HL-60 (cell line): ENCODE results near the gene CES5A.
"Not testable (repeated sequence)": the region's sequence is repeated elsewhere in the genome, so short reads cannot be mapped to it uniquely, and the experiment has no call there.

Source experiments
- POLR2AphosphoS5 ChIP-seq: IDR thresholded peaks from 2 replicates; pipeline ENCODE4 v1.6.1; 2012; ENCODE audit warnings: low read depth
- REST ChIP-seq: IDR thresholded peaks from 2 replicates; pipeline ENCODE4 v1.6.1; 2012; ENCODE audit warnings: low read depth; ENCODE audit not compliant: insufficient replicate concordance
- TF ChIP-seq, protein P1 (sequence below): IDR thresholded peaks from one replicate; pipeline ENCODE4 v1.5.1; 2011; ENCODE audit warnings: low read length, control low read depth, inconsistent platforms; ENCODE audit not compliant: insufficient read depth

- TF ChIP-seq, protein P1, sequence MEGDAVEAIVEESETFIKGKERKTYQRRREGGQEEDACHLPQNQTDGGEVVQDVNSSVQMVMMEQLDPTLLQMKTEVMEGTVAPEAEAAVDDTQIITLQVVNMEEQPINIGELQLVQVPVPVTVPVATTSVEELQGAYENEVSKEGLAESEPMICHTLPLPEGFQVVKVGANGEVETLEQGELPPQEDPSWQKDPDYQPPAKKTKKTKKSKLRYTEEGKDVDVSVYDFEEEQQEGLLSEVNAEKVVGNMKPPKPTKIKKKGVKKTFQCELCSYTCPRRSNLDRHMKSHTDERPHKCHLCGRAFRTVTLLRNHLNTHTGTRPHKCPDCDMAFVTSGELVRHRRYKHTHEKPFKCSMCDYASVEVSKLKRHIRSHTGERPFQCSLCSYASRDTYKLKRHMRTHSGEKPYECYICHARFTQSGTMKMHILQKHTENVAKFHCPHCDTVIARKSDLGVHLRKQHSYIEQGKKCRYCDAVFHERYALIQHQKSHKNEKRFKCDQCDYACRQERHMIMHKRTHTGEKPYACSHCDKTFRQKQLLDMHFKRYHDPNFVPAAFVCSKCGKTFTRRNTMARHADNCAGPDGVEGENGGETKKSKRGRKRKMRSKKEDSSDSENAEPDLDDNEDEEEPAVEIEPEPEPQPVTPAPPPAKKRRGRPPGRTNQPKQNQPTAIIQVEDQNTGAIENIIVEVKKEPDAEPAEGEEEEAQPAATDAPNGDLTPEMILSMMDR = not testable (repeated sequence)
- not testable (repeated sequence) for TF ChIP-seq POLR2AphosphoS5, REST
These were observed 40.0 kb downstream of the CES5A start for GRCh38 chr16:55835173-55835572.
